Cardiac septum (tissue), 1 donor: ENCODE results near the gene IGF1R. TPM values are rescaled to one million over a fixed set of nuclear protein-coding genes. Genes with fewer than 3 reads are reported as not detected.
"Not testable (repeated sequence)": the region's sequence is repeated elsewhere in the genome, so short reads cannot be mapped to it uniquely, and the experiment has no call there.

ENCODE experiments used
- DNase-seq: peaks from one replicate; pipeline ENCODE4 v3.0.0-alpha.2; 2020; ENCODE audit warnings: low spot score
- intact Hi-C: fragments of 100-400 bp; cut with DNase I; formaldehyde crosslinking; loops from one replicate; pipeline ENCODE4 v1.14.0; 2022
- long read RNA-seq: library from polyadenylated mRNA; unstranded; transcript quantifications from one replicate; pipeline ENCODE4 v2.0.0, GENCODE V29; 2021
- total RNA-seq: library from RNA; stranded (reverse); fragmentation: NEBNext Ultra II Directional; extraction: Animal tissue kit (Norgen Biotek cat#: 25700); gene quantifications from one replicate; pipeline ENCODE4 v1.2.1, GENCODE V29; 2021
- donor health status: DM: no; HTN: no; CAD: no.

IGF1R gene
- 57.2 TPM for total RNA-seq
- long read RNA-seq, full-length matches to known transcripts = 3 of 54 reads
- long read RNA-seq, partial matches to known transcripts = 2 of 54 reads
- long read RNA-seq, other reads (novel, unspliced or antisense) = 49 of 54 reads

- intact Hi-C loops = loop anchor here (2.0 to 5.0 kb wide), 5 partner anchors 79 to 429 kb away; no protein-coding TSS in a partner anchor
- peak; percentile 95 for DNase-seq
Observed at GRCh38 chr15:98647774-98648653, at the start of gene IGF1R. Gene IGF1R (plus strand): TSS chr15:98648539. CDS start chr15:98649582, 1,043 bp downstream.

DNA sequence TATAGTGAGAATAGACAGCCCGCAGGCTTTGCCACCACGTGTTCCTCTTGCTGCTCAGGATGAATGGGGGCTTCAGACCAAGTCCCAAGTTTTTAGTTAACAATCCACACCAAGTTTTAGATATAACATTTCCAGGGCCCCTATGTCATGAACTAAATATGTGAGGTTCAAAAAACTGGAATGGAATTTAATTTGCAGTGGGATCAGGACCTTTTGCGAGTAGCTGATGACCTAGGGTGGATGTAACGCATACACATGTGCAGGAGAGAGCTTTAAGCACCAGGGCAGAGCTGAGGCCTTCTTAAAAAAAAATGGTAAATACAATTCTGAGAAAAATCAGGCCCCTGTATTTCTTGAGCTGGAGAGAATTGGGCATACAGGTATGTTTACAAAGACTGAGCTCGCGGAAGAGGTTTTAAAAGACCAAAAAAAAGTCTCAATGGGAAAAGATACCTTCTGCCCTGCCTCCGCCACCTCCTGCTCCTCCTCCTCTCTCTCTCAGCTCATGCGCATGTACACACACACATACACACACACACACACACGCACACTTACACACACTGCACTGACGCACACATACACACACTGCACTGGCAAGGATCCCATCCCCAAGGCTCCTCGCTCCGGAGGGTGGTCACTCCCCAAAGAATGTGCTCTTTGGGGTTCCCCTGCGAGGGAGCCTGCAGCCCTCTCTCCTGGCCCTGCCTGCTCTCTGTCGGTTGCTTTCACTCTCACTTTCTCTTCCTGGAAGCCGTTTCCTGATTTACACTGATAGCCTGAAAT is 48.2 kb upstream of the IGF1R start:
- intact Hi-C loops = no loop called here
- no peak for DNase-seq

GRCh38 chr15:98604983-98605382 is 43.4 kb upstream of the IGF1R start:
- intact Hi-C loops = no loop called here
- no peak for DNase-seq

GRCh38 chr15:98609144-98609852 is 39.0 kb upstream of the IGF1R start:
- intact Hi-C loops = no loop called here
- DNase-seq = no peak

DNA sequence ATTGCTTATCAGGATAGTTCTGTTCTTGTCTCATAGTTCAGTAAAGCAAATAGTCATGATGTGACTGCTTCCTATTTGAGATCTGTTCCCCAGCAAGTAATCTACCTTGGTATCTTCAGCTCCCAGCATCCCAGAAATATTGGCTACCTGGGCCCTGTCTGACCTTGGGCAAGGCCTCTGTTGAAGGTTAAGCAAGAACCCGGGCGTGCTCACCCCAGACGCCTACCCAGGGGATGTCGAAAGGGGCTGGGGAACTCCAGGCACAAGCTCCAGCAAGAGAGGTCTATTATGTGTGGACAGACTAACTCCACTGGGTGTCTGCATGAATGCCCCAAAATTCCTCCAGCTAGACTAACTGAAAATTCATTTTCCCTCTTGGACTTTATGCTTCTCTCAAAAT is 37.3 kb upstream of the IGF1R start:
- intact Hi-C loops = no loop called here
- DNase-seq = no peak

- DNase-seq = no peak
- intact Hi-C loops = no loop called here
Observed at GRCh38 chr15:98611808-98612207, 36.5 kb upstream of the IGF1R start.

- intact Hi-C loops = no loop called here
- no peak for DNase-seq
Observed at GRCh38 chr15:98612490-98613110, 35.7 kb upstream of the IGF1R start.

DNA sequence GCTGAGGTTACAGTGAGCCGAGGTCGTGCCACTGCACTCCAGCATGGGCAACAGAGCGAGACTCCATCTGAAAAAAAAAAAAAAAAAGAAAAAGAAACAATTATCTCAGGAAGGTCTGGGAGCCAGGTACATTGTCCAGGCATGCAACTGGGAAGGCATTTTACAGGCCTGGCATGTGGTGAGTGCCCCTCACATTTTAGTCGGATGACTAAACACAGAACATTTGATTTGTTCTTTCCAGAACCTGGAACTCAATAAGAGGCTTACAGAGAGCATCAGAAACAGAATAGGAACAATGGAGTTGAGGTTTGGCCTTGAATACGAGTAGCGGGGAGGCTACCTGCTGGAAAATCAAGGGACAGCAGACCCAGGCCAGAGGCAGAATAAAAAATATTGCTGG is 33.7 kb upstream of the IGF1R start:
- intact Hi-C loops = no loop called here
- no peak for DNase-seq

GRCh38 chr15:98616397-98616796 is 31.9 kb upstream of the IGF1R start:
- intact Hi-C loops = no loop called here
- DNase-seq = no peak

- DNase-seq = no peak
- intact Hi-C loops = no loop called here
Observed at GRCh38 chr15:98617328-98617980, 30.9 kb upstream of the IGF1R start.

DNA sequence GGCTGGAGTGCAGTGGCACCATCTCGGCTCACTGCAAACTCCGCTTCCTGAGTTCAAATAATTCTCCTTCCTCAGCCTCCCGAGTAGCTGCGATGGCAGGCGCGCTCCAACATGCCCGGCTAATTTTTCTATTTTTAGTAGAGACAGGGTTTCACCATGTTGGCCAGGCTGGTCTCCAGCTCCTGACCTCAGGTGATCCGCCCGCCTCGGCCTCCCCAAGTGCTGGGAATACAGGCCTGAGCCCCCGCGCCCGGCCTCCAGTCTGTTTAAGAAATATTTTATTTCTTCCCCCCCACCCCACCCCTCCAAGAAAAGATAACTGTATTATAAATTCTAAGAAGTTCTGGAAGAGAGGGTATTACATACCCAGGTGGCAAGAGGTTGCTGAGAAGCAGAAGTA is 29.8 kb upstream of the IGF1R start:
- not testable (repeated sequence) for DNase-seq

GRCh38 chr15:98620020-98620419 is 28.3 kb upstream of the IGF1R start:
- no peak for DNase-seq
- intact Hi-C loops = no loop called here

More for the DNA sequence above, 29.8 kb upstream of the IGF1R start:
- intact Hi-C loops = not testable (repeated sequence)

DNA sequence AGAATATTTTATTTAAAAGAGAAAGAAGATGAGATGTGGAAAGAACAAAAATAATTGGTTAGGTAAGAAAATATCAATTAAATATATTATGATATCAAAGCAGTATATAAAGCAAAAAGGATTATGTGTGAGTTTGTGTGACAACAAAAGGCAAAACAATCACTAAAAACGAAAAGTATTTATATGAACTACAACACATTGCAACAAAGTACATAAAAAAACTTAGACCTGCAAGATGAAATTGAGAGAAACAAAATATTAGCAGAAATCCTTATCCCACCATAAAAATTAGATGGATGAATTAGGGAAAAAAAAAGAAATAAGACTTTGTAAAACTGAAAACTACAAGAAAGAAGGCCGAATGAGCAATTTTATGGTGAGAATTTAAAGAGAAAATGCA is 27.3 kb upstream of the IGF1R start:
- intact Hi-C loops = no loop called here
- DNase-seq = no peak

DNA sequence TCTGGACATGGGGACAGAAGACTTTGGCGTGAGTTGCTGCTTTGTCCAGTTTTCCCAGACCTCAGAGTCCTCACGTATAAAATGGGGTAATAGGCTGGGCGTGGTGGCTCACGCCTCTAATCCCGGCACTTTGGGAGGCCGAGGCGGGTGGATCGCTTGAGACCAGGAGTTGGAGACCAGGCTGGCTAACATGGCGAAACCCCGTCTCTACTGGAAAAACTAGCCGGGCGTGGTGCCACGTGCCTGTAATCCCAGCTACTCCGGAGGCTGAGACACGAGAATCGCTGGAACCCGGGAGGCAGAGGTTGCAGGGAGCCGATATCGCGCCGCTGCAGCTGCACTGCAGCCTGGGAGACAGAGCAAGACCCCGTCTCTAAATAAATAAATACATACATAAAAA is 22.7 kb upstream of the IGF1R start:
- intact Hi-C loops = no loop called here
- no peak for DNase-seq

DNA sequence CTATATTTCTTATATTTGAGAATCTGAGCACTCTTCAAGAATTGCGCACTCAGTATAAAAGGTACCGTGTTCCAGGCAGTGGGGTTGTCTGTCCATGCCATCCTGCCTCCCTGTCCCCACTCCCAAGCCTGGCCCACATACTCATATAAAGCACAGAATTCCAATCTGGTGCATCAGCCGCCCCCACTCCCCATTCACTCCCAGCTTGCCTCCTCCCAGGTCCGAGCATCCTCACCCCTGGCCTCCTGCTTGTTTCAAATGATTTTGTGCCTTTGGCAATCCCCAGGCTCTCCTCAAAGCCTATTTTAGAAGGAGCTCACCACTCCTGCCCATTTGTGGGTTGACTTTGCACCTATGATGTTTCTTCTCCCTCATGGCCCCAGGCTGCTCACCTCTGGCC is 22.2 kb upstream of the IGF1R start:
- DNase-seq = no peak
- intact Hi-C loops = no loop called here

- intact Hi-C loops = no loop called here
- no peak for DNase-seq
Observed at GRCh38 chr15:98628216-98628615, 20.1 kb upstream of the IGF1R start.

GRCh38 chr15:98635848-98636247 is 12.5 kb upstream of the IGF1R start:
- intact Hi-C loops = no loop called here
- no peak for DNase-seq

DNA sequence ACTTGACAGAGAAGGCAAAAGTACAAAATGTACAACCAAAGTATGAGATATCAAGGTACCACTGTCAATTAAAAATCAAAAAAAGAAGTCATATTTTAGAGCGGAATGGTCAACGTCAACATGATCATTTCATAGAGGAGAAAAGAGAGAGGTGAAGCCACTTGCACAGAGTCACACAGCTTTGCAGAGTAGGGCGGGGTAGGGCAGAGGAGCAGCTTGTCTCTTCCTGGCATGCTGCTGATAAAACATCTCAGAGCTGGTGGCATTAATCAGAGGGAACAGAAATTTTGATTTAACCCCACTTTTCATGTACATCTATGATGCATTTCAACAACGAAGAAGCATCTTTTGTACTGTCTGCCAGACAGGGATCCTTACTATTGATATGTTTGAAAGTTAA is 5.2 kb upstream of the IGF1R start:
- intact Hi-C loops = no loop called here
- DNase-seq = no peak

- intact Hi-C loops = loop anchor here (2.0 to 5.0 kb wide), 4 partner anchors 81 to 430 kb away; no protein-coding TSS in a partner anchor
- DNase-seq = no peak
Observed at GRCh38 chr15:98646546-98647025, 1.8 kb upstream of the IGF1R start.
